Neural progenitor cell (in vitro differentiated cells): ENCODE data around the gene LRRC38.

Experiments
- CTCF ChIP-seq: fragments of 200-600 bp; sonication (generic); IDR thresholded peaks from 2 replicates; pipeline ENCODE4 v1.5.1; 2017; ENCODE audit warnings: antibody characterized with exemption, mild to moderate bottlenecking
- EZH2 ChIP-seq: fragments of 200-600 bp; sonication (generic); IDR thresholded peaks from 2 replicates; pipeline ENCODE4 v1.6.1; 2017; ENCODE audit warnings: antibody characterized with exemption, mild to moderate bottlenecking, moderate library complexity
- EZH2phosphoT487 ChIP-seq: fragments of 200-600 bp; sonication (generic); IDR thresholded peaks from 2 replicates; pipeline ENCODE4 v1.6.1; 2017; ENCODE audit warnings: antibody characterized with exemption

- TF ChIP-seq CTCF: no peak
- TF ChIP-seq EZH2: no peak
- TF ChIP-seq EZH2phosphoT487: no peak
Observed at GRCh38 chr1:13514821-13515220, 1.0 kb upstream of the LRRC38 start.
